HG02623 (cell line): ENCODE results near the gene HES4.
"Not testable (repeated sequence)": the region's sequence is repeated elsewhere in the genome, so short reads cannot be mapped to it uniquely, and the experiment has no call there.

Source experiments
- ATAC-seq: cut with Tn5 transposase; IDR thresholded peaks from one replicate; pipeline ENCODE4 v1.9.1; 2021; ENCODE audit warnings: moderate library complexity; ENCODE audit not compliant: unreplicated experiment

Gene HES4

DNA sequence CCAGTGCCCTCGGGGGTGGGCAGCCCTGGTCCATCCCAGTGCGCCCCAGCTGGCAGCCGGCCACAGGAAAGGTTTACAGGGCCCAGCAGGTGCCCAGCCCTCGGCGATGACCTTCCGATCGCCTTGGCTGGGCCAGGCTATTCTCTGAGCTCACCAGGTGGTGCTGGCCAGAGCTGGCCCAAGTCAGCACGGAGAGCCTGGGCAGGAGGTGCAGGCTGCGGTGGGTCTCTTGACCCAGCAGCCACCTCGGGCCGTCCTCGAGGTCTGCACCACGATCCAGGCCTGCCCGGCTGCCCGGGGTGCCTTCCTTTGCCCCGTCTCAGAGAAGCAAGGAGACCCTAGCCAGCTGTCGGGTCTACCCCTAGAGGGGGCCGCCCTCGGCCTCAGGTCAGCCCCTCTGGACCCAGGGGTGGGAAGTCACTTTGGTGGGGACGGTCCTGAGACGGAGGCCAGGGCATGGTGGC is 18.4 kb downstream of the HES4 start:
- no peak for ATAC-seq

DNA sequence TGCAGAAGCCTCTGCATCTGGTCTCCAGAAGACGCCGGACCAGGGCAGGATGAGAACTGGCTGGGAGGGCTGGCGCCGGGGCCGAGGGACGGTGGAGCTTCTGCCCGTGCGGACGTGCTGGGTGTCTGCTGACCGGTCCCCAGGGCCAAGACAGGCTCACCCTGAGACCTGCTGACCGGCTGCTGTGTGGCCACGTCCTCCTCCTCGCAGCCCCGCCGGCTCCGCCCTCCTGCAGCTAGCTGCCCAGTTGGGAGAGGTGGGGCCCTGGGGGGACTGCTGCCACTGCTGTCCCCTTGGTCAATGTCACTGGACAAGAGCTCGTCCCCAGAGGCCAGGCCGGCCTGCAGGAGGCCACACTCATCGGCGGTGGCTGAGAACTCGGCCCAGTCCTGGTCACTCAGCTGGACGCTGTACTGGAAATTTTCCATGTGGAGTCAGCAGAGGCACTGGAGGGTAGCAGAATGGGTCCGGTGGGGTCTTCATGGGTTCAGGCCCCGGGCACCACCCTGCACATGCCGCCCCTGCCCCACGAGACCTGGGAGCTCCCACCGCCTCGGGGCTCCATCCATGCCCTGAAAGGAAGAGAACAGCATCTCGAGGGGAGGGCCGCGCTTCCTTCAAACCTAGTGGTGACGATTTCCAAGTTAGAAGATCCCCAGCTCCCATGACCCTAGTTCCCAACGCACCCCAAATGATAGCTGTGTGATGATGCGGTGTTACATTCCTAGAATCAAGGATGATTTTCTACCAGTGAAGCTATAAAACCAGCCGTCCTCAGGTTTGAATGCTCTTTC is 19.1 kb downstream of the HES4 start:
- ATAC-seq, result no peak

DNA sequence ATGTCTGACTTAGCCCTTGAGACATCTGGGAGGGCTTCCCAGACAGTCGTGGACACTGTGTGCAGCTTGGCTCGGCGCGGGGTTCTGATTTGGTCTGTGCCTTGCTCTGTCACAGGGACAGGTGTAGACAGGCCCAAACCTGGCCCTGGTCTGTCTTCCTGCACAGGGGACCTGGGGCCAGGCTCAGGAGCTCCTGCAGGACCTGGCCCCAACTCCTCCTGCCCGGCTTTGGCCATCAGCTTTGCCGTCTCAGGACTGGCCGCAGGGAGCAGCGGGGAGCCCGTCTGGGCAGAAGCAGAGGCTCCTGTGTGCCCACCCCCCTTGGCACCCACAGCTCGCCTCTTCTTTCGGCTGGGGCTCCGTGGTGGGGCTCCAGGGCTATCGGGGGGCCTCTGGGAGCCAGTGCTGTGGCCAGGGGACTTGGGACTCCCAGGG is 19.7 kb downstream of the HES4 start:
- no peak for ATAC-seq

DNA sequence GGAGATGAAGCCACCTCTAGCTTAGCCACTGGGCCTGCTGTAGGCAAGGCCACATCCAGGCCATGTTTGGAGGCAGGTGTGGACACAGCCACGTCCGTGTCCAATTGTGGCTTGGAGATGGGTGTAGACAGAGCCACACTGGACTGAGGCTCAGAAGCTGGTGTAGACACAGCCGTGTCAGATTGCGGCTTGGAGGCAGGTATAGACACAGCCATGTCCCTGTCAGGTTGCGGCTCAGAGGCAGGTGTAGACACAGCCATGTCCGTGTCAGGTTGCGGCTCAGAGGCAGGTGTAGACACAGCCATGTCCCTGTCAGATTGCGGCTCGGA is 20.2 kb downstream of the HES4 start:
- no peak for ATAC-seq

DNA sequence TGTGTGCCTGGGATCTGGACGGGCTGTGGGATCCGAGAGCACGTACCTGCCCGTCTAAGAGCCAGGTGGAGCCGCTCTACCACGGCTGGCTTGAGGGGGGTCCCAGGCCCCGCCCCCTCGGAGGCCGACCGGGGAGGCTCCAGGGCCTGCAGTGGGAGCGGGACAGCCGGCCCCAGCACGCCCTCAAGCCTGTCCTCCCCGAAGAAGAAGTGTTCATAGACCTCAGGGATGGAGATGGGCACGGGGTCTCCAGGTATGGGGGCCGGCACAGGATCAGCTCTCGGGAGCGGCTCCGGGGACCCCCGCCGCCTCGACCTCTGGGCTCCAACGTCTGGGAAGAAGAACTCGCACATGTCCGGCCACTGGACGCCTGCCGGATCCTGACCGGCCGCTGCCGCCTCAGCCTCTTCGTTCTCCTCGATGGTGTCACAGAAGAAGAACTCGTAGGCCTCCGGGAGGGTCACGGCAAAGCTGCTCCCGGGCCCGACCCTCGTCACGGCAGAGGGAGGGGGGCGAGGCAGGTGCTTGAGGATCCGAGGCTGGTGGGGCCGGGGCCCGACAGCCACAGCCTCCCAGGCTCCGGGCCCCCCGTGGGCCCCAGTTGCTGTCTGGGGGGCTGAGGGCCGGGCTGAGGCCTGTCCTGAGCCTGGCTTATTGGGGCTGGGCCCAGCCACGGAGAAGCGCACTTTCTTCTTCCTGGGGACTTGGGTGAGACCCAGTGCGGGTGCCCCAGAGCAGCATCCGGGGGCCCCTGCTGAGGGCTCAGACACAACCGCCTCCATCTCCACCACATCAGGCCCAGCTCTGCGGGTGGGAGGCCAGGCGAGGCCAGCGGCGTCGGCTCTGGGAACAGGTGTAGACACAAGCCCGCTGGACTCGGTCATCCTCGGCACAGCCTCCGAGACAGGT is 20.8 kb downstream of the HES4 start:
- no peak for ATAC-seq

DNA sequence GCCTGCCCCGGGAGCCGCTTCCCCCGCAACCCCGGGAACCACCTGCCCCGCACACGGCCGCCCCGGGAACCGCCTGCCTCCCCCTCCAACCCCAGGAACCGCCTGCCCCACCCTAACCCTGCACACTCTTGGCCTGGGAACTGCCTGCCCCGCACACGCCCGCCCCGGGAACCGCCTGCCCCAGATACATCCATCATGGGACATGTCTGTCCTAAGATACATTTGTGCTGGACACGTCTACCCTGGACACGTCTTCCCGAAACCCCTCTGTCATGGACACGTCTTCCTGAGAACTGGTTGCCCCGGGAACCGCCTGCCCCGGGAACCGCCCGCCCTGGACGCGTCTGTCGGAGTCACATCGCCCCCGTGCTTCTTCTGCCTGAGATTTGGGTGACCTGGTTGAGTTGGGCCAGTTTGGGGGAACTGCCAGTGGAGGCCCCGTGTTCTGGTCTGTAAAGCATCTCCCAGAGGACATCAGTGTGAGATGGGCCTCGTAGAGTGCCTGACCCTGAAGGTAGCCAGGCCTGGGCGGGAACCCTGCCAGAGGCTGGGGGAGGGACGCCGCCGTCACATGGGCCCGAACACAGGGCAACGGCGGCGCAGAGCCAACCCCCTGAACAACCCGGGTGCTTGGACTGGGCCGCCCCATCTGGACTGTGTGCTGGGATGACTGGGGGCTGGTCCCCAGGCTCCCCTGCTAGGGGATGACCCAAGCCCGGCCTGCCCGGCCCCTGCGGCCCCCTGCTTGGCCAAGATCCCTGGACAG is 21.6 kb downstream of the HES4 start:
- ATAC-seq, result no peak

DNA sequence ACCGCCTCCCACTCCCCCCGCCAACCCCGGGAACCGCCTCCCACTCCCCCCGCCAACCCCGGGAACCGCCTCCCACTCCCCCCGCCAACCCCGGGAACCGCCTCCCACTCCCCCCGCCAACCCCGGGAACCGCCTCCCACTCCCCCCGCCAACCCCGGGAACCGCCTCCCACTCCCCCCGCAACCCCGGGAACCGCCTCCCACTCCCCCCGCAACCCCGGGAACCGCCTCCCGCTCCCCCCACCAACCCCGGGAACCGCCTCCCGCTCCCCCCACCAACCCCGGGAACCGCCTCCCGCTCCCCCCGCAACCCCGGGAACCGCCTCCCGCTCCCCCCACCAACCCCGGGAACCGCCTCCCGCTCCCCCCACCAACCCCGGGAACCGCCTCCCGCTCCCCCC is 23.1 kb downstream of the HES4 start:
- not testable (repeated sequence) for ATAC-seq

DNA sequence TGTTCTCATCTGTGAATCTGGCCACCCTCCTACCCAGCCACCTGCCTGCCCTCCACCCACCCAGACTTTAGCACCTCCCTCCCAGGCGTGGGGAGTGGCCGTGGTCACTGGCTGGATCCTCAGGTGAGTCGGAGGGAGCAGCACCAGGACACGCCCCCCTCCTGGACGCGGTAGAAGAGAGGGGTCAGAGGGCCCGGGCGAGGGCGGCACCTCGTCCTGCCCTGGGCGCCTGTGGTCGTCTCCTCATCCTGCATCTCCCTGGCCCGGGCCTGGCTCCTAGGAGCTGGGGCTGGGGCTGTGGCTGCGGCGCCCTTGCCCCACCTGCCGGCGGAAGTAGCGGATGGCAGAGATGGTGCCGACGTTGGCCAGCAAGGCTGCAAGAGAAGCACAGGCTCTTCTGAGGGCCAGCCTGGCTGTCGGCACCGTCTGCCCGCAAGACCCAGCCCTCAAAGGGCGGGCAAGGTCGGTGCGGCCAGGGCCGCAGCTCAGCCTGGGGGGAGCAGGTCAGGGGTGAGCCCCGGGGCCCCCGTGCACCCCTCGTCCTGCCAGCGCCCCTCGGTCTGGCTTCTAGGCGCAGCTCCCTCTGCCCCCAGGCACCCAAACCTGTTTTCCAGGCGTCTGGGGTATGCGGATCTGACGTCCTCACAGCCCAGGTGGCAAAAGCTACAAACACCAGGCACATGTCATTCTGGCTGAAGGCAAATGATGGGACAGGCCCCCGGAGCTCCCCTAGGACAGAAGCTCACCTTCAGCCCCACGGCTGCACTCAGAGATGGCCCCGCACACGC is 23.8 kb downstream of the HES4 start:
- no peak for ATAC-seq

DNA sequence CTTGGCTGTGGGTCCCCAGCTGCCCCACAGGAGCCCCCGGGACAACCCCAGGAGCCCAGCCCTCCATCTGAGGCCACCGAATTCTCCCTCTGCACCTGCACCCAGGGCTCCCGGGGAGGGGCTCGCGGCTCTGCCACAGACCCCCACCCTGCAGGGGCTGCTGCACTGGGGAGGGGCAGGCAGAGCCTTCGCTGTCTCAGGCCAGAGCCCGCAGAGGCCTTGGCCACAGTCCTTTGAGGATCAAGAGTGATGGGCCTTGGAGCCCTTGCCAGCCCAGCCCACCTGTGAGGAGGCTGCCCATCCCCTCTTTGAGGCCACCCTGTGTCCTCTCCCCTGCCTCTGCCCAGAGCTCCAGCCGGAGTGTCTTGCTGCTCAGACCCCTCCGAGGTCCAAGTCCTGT is 24.5 kb downstream of the HES4 start:
- no peak for ATAC-seq

DNA sequence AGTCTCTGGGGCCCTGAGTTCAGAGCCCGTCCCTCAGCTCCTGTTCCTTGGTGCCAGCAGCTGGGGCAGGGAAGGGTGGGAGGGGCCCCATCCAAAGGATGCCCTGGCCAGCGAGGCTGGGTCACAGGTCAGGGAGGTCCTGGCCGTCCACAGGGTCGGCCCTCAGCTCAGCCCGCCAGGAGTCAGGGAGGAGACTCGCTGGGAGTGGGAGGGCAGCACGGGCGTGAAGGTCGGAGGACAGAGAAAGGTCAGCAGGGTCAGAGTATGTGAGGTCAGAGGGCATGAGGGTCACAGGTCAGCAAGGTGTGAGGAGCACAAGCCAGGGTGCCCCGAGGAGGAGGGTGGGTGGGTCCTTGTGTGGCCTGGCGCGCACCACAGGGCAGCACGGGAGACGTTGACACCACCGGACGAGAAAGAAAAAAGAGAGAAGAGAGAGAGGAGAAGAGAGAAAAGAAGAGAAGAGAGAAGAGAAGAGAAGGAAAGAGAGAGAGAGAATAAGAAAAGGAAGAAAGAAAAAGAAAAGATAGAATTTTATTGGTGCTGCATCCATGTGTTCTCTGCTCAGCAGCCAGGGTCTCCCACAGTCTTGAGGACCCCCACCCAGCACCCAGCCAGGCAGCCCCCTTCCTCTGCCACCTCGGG is 25.1 kb downstream of the HES4 start:
- no peak for ATAC-seq

DNA sequence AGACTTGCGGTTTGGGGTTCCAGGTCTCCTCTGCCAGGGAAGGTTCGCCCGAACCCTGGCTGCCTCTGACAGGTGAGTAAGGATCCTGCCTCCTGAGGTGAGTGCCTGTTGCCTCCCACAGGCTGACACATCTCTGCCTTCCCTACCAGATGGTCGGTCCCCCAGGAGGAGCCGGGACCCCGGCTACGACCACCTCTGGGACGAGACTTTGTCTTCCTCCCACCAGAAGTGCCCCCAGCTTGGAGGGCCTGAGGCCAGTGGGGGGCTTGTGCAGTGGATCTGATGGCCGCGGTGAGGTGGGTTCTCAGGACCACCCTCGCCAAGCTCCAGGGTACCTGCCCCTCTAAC is 25.6 kb downstream of the HES4 start:
- ATAC-seq, result no peak

DNA sequence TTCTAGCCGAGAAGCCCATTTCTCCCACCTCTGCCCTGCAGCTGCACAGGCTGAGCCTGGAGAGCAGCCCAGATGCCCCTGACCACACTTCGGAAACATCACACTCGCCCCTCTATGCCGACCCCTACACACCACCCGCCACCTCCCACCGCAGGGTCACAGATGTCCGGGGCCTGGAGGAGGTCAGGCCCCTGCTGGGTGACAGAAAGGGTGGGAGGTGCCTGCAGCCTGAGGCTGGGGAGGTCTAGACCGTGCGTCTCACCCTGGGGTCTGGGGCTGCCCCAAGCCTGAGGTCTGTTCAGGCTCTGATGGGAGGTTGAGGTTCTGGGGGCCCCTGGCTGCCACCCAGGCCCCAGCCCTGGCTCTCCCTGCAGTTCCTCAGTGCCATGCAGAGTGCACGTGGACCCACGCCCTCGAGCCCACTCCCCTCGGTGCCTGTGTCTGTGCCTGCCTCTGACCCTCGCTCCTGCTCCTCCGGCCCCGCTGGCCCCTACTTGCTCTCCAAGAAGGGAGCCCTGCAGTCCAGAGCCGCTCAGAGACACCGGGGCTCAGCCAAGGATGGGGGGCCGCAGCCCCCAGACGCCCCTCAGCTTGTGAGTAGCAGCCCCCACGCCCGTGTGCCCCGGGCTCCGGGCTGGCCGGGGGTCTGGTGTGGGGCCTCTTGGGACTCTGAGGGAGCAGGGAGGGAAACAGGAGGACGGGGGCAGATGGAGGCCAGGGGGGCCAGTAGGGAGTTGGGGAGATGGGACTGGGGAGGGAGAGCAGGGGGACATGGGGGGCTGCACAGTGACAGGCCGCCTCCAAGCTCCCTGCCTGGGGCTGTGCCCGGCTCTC is 26.2 kb downstream of the HES4 start:
- no peak for ATAC-seq

DNA sequence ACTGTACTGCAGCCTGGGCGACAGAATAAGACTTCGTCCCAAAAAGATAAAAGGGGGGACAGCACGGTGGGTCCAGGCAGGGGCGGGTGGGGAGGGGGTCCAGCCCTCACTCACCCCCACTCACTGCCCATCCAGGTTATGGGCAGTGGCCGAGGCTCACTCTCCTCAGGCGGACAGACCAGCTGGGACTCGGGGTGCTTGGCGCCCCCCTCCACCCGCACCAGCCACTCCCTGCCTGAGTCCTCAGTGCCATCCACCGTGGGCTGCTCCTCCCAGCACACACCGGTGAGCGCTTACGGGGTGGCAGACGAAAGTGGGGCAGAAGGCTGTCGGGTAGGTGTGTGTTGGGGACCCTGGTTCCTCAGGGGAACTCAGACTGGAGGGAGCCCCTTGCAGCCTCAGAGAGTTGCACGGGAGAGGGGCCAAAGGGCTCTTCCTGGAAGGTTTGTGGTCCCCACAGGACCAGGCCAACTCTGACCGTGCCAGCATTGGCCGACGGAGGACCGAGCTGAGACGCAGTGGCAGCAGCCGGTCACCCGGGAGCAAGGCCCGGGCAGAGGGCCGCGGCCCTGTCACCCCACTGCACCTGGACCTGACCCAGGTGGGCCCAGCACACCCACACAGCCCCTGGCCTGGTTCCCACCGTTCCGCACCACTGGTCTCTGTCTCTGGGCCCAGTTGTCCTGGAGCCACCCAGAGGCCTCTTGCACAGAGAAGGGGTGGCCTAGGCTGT is 27.0 kb downstream of the HES4 start:
- no peak for ATAC-seq

DNA sequence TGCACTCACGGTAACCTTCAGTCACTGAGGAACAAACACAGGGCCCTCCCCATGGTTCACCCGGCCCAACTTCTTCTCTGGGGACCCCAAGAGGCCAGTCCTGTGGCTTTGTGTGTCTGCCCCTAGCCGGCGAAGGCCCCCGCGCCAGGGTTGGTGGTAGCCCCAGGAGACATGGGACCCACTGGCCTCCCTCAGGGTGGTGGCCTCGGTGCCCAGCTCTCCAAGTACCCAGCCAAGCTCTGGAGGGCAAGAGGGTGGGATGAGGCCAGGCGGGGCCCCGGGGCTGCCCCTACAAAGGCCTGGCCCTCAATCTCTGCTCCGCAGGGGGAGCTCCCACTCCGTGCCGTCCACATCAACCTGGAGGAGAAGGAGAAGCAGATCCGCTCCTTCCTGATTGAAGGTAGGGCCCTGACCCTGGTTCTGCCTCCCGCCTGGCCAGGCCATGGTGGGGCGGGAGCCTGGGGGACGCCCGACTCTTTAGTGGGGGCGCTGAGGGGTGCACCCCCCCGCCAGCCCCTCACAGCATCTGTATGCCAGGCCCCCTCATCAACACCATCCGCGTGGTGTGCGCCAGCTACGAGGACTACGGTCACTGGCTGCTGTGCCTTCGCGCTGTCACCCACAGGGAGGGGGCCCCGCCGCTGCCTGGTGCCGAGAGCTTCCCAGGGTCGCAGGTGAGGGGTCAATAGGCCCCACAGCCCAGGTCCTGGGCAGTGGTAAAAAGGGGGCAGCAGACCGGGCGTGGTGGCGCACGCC is 28.0 kb downstream of the HES4 start:
- ATAC-seq, result no peak

DNA sequence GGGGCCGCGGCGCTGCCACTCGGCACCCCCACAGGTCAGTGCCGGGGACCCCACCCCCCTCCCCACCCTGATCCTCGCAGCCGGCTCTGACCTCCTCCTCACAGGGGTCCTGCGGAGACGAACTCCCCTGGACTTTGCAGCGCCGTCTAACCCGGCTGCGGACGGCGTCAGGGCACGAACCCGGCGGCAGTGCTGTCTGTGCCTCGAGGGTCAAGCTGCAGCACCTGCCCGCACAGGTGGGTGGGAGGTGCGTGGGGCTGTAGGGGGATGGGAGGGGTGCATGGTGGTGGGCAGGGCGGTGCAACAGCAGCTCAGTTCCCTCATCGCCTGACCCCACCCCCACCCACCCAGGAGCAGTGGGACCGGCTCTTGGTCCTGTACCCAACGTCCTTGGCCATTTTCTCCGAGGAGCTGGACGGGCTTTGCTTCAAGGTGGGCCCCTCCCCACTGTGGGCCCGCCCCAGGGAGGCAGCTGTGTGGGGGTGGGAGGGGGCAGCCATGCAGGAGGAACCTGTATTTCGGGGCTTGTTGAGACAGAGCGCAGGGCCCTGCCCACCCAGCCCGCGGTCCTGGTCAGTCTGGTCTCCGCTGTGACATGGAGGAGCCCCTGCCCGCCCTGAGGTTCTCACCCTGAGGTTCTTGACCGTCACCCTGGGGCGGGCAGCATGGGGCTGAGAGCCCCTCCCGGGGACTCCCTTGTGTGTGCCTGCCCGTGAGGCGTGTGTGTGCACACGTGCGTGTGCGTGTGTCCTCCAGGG is 28.7 kb downstream of the HES4 start:
- ATAC-seq, result no peak

DNA sequence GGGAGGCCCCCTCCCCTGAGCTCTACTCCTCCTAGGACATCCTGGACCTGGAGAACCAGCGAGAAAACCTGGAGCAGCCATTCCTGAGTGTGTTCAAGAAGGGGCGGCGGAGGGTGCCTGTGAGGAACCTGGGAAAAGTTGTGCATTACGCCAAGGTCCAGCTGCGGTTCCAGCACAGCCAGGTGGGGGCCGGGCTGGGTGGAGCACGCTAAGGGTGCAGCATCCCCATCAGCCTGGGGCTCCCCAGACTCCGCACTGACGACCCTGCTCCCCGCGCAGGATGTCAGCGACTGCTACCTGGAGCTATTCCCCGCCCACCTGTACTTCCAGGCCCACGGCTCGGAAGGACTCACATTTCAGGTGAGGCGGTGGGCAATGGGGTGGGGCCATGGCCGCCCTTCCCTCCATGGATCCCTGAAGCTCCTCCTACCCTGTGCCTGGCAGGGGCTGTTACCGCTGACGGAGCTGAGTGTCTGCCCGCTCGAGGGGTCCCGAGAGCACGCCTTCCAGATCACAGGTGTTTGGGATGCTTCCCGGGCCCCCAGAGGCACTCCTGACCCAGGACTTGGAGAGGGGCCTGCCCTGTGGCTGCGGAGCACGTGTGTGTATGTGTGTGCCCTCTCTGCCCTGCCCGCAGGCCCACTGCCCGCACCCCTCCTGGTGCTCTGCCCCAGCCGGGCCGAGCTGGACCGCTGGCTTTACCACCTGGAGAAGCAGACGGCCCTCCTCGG is 29.5 kb downstream of the HES4 start:
- no peak for ATAC-seq
